ENCODE measurements around the gene EXOC2.
A peak's percentile ranks its signal among the peaks of the same experiment; 100 is the strongest.

Gene EXOC2

DNA sequence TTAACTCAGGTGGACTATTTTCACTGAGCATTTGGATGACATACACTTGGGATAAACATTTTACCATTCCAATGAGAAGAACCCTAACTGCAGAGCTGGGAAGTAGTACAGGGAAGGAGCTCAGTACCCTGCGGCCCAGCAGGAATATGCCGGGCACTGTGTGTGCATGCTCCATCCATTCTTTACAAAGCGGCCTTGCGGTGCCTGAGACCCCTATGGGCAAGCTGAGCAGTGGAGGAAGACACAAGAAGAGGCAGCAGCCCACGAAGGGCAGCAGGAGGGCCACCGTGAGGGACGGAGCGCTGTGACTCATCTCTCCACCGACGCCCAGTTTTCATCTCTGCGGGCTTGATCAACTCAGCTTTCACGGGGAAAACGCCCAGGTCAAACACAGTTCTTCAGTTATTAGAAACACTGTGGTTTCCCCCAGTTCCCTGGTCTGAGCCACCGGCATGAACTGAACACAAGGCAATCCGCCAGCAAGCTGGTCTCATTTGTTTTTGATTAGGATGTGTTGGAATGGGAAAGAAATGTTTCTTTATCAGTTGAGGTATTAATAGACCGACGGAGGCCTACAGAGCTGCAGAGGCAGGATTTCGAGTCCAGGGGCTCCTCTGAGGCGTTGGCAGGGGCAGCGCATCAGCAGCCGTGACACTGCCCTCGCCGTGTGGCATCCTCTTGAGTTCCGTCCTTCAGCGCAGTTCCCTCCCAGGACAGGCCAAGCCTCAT is 256.5 kb downstream of the EXOC2 start:
- no peaks in the 10 kb centered on the region for H3K27me3 ChIP-seq (ENCODE audit: insufficient read depth, low read depth)
- H3K79me2 ChIP-seq (ENCODE audit: insufficient read depth, low read depth) = no peaks in the 10 kb centered on the region
- H4K20me1 ChIP-seq (ENCODE audit: insufficient read depth) = no peaks in the 10 kb centered on the region
- H3K36me3 ChIP-seq (ENCODE audit: insufficient read depth) = no peaks in the 10 kb centered on the region
- TF ChIP-seq, protein P1, sequence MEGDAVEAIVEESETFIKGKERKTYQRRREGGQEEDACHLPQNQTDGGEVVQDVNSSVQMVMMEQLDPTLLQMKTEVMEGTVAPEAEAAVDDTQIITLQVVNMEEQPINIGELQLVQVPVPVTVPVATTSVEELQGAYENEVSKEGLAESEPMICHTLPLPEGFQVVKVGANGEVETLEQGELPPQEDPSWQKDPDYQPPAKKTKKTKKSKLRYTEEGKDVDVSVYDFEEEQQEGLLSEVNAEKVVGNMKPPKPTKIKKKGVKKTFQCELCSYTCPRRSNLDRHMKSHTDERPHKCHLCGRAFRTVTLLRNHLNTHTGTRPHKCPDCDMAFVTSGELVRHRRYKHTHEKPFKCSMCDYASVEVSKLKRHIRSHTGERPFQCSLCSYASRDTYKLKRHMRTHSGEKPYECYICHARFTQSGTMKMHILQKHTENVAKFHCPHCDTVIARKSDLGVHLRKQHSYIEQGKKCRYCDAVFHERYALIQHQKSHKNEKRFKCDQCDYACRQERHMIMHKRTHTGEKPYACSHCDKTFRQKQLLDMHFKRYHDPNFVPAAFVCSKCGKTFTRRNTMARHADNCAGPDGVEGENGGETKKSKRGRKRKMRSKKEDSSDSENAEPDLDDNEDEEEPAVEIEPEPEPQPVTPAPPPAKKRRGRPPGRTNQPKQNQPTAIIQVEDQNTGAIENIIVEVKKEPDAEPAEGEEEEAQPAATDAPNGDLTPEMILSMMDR (conservative IDR thresholded peaks at IDR 0.05; ENCODE audit: low read depth, low read length) = no peak
- peaks cover 11% of the 10 kb centered on the region for H3K4me1 ChIP-seq (ENCODE audit: low read depth, poor library complexity, severe bottlenecking)
- no peak overlapping the region for H3K4me3 ChIP-seq (IDR thresholded peaks at IDR 0.05; ENCODE audit: insufficient read depth, low read depth, low read length)
- no peak overlapping the region for H3K27ac ChIP-seq
- no peak overlapping the region for H3K9ac ChIP-seq
- no peak overlapping the region for H2AFZ ChIP-seq (ENCODE audit: low read depth)
- no peak overlapping the region for H3K4me2 ChIP-seq

DNA sequence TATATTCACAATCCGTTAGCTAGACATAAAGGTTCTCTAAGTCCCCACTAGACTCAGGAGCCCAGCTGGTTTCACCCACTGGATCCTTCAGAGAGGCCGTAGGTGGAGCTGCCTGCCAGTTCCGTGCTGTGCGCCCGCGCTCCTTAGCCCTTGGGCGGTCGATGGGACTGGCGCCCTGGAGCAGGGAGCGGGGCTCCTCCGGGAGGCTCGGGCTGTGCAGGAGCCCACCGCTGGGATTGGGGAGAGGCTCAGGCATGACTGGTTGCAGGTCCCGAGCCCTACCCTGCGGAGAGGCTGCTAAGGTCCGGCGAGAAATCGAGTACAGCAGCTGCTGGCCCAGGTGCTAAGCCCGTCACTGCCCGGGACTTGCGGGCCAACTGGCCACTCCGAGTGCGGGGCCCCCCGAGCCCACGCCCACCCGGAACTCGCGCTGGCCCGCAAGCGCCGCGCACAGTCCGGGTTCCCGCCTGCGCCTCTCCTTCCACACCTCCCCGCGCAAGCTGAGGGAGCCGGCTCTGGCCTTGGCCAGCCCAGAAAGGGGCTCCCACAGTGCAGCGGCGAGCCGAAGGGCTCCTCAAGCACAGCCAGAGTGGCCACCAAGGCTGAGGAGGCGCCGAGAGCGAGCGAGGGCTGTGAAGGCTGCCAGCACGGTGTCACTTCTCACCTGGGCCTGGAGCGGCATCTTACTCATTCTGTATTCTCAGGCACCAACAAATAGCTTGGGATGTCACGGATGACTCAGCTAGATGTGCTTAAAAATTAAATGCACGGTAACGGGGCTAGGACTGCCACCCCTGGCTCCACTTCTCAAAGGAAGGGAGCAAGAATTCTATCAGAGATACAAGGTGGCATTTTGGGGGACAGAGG is 257.3 kb downstream of the EXOC2 start:
- Histone ChIP-seq H3K4me2 (peak overlapping the region; percentile 2; the same call in 1 of the 2 replicates), H3K27ac (no peak overlapping the region), H3K79me2 (ENCODE audit: insufficient read depth, low read depth) (no peaks in the 10 kb centered on the region), H3K36me3 (ENCODE audit: insufficient read depth) (no peaks in the 10 kb centered on the region), H3K4me3 (IDR thresholded peaks at IDR 0.05; ENCODE audit: insufficient read depth, low read depth, low read length) (no peak overlapping the region), H2AFZ (ENCODE audit: low read depth) (no peak overlapping the region), H4K20me1 (ENCODE audit: insufficient read depth) (no peaks in the 10 kb centered on the region), H3K9ac (no peak overlapping the region), H3K4me1 (ENCODE audit: low read depth, poor library complexity, severe bottlenecking) (peaks cover 11% of the 10 kb centered on the region), H3K27me3 (ENCODE audit: insufficient read depth, low read depth) (no peaks in the 10 kb centered on the region)
- TF ChIP-seq, protein P1 (conservative IDR thresholded peaks at IDR 0.05; ENCODE audit: low read depth, low read length) = no peak

All from KMS-11 (cell line).